Endodermal cell (in vitro differentiated cells): ENCODE measurements around the gene SH2D7. TPM values are rescaled to one million over a fixed set of nuclear protein-coding genes. Genes with fewer than 3 reads are reported as not detected.

Source experiments
- DNase-seq: peaks from one replicate; pipeline ENCODE4 v3.0.0-alpha.2; 2017
- H3K27ac ChIP-seq: 2 replicates; pipeline ENCODE4 v1.5.1; 2013; ENCODE audit warnings: mild to moderate bottlenecking, low read depth, low read length, moderate library complexity
- H3K27me3 ChIP-seq: 2 replicates; pipeline ENCODE4 v1.6.1; 2013; ENCODE audit warnings: mild to moderate bottlenecking, low read length, moderate library complexity; ENCODE audit not compliant: insufficient read depth, control insufficient read depth, poor library complexity, severe bottlenecking
- H3K36me3 ChIP-seq: 2 replicates; pipeline ENCODE4 v1.7.0; 2013; ENCODE audit warnings: mild to moderate bottlenecking, low read length, moderate library complexity; ENCODE audit not compliant: control insufficient read depth, insufficient read depth
- H3K4me1 ChIP-seq: one replicate; pipeline ENCODE4 v1.7.0; 2013; ENCODE audit warnings: low read length; ENCODE audit not compliant: control insufficient read depth, insufficient read depth
- H3K4me3 ChIP-seq: 2 replicates; pipeline ENCODE4 v1.5.1; 2013; ENCODE audit warnings: mild to moderate bottlenecking, low read length, moderate library complexity
- H3K9ac ChIP-seq: 2 replicates; pipeline ENCODE4 v1.6.1; 2013; ENCODE audit warnings: mild to moderate bottlenecking, low read length, moderate library complexity; ENCODE audit not compliant: poor library complexity, severe bottlenecking; ENCODE audit errors: extremely low read depth
- H3K9me3 ChIP-seq: 2 replicates; pipeline ENCODE4 v1.6.1; 2013; ENCODE audit warnings: mild to moderate bottlenecking, low read length, moderate library complexity; ENCODE audit not compliant: control insufficient read depth
- H3K27ac Mint-ChIP-seq: 2 replicates; pipeline ENCODE4 v1.8.0; 2020; ENCODE audit warnings: mixed read lengths
- H3K27me3 Mint-ChIP-seq: 2 replicates; pipeline ENCODE4 v1.8.0; 2021; ENCODE audit warnings: mild to moderate bottlenecking, mixed read lengths; ENCODE audit not compliant: insufficient read depth
- H3K36me3 Mint-ChIP-seq: 2 replicates; pipeline ENCODE4 v1.8.0; 2020; ENCODE audit warnings: low read depth, mixed read lengths
- H3K4me1 Mint-ChIP-seq: 2 replicates; pipeline ENCODE4 v1.8.0; 2020; ENCODE audit warnings: mixed read lengths
- H3K4me3 Mint-ChIP-seq: 2 replicates; pipeline ENCODE4 v1.8.0; 2020; ENCODE audit warnings: mild to moderate bottlenecking, moderate library complexity, mixed read lengths
- H3K9me3 Mint-ChIP-seq: 2 replicates; pipeline ENCODE4 v1.8.0; 2020; ENCODE audit warnings: mild to moderate bottlenecking, mixed read lengths
- WGBS, 2 experiments: methylation state at CpG; one replicate each; pipeline versions ENCODE4 v1.1.5 to v1.1.7; 2013; ENCODE audit warnings: missing lambda C conversion rate in 2 of 2, mixed read lengths in 1 of 2; ENCODE audit not compliant: insufficient coverage in 1 of 2, insufficient read length in 1 of 2; 5-methylcytosine and 5-hydroxymethylcytosine counted together
- total RNA-seq, 2 donors: library from RNA; stranded (reverse); fragmentation: NEBNext Ultra II Directional in 1 of 2; extraction: Animal tissue kit (Norgen Biotek cat#: 25700) in 1 of 2; gene quantifications; 2 replicates in 1 of 2; 3 replicates in 1 of 2; pipeline ENCODE4 v1.2.1, GENCODE V29; 2021
- TF ChIP-seq, protein P1 (sequence below): fragments of 200-600 bp; sonication (generic); conservative IDR thresholded peaks from 2 replicates; pipeline ENCODE4 v1.5.0; 2021; ENCODE audit warnings: antibody characterized with exemption, mild to moderate bottlenecking

The SH2D7 gene
- total RNA-seq, 2 donors from 2014 or later, result not detected

DNA sequence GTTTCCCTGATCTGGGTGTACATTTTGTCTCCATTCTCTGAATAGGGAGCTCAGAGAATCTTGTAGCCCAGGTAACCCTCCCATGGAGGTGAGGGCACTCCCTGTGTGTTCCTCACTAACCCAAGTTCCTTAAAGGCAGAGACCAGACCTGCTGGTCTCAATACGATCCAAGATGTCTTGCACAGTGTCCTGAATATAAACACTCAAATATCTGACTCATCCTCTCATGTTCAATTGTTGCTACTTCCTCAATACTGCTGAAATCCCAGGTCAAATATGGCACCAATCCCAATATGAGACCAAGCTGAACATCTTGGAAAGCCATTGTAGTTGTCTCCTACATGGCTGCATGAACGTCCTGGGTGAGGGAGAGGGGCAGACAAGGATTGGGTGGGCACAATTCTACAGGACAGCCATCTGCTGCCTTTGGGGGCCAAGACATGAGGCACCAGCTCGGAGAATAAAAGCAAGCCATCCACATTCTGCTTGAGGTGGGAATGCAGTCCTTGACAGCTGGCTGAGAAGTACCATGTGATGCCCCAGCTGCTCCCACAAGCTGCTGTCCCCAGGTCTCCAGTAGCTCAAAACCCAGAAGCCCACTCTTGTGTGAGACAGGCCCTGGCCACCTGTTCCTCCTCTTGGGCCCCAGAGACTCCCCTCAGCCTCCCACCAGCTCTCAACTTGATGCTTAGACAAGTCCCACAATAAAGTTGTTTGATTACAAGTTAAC is 33.1 kb upstream of the SH2D7 start:
- H3K27ac Mint-ChIP-seq, result no peak overlapping the region
- H3K27me3 Mint-ChIP-seq, result peaks cover 29% of the 10 kb centered on the region
- no peak for DNase-seq
- peaks cover 18% of the 10 kb centered on the region for H3K4me1 Mint-ChIP-seq
- Histone ChIP-seq H3K9me3 (no peaks in the 10 kb centered on the region), H3K36me3 (no peaks in the 10 kb centered on the region), H3K4me1 (peaks cover 2% of the 10 kb centered on the region), H3K27ac (no peak overlapping the region), H3K4me3 (no peak overlapping the region), H3K27me3 (peaks cover 46% of the 10 kb centered on the region), H3K9ac (no peak overlapping the region)
- no peaks in the 10 kb centered on the region for H3K9me3 Mint-ChIP-seq
- 93 to 100% methylated on average over 3 of the region's 3 CpGs for WGBS, 2 experiments
- no peak overlapping the region for H3K4me3 Mint-ChIP-seq
- TF ChIP-seq, protein P1, sequence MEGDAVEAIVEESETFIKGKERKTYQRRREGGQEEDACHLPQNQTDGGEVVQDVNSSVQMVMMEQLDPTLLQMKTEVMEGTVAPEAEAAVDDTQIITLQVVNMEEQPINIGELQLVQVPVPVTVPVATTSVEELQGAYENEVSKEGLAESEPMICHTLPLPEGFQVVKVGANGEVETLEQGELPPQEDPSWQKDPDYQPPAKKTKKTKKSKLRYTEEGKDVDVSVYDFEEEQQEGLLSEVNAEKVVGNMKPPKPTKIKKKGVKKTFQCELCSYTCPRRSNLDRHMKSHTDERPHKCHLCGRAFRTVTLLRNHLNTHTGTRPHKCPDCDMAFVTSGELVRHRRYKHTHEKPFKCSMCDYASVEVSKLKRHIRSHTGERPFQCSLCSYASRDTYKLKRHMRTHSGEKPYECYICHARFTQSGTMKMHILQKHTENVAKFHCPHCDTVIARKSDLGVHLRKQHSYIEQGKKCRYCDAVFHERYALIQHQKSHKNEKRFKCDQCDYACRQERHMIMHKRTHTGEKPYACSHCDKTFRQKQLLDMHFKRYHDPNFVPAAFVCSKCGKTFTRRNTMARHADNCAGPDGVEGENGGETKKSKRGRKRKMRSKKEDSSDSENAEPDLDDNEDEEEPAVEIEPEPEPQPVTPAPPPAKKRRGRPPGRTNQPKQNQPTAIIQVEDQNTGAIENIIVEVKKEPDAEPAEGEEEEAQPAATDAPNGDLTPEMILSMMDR, result no peak
- no peaks in the 10 kb centered on the region for H3K36me3 Mint-ChIP-seq

DNA sequence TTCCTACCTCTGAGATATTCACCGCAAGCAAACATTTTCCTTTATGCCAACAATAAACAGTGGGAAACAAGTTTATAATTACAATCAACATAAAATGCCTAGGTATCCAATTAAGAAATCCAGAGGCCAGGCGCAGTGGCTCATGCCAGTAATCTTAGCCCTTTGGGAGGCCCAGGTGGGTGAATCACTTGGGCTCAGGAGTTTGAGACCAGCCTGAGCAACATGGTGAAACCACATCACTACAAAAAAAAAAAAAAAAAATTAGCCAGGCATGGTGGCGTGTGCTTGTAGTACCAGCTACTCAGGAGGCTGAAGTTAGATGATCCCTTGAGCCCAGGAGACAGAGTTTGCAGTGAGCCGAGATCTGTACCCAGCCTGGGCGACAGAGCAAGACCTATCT is 32.1 kb upstream of the SH2D7 start:
- WGBS, 2 experiments, result 88 to 95% methylated on average over 4 to 5 of the region's 5 CpGs
- Histone ChIP-seq H3K9me3 (no peaks in the 10 kb centered on the region), H3K9ac (no peak overlapping the region), H3K4me3 (no peak overlapping the region), H3K4me1 (peaks cover 2% of the 10 kb centered on the region), H3K27me3 (peaks cover 53% of the 10 kb centered on the region), H3K36me3 (no peaks in the 10 kb centered on the region), H3K27ac (no peak overlapping the region)
- H3K36me3 Mint-ChIP-seq, result no peaks in the 10 kb centered on the region
- H3K9me3 Mint-ChIP-seq, result no peaks in the 10 kb centered on the region
- TF ChIP-seq, protein P1, result no peak
- H3K4me1 Mint-ChIP-seq, result peaks cover 18% of the 10 kb centered on the region
- peaks cover 29% of the 10 kb centered on the region for H3K27me3 Mint-ChIP-seq
- H3K4me3 Mint-ChIP-seq, result no peak overlapping the region
- DNase-seq, result no peak
- no peak overlapping the region for H3K27ac Mint-ChIP-seq

DNA sequence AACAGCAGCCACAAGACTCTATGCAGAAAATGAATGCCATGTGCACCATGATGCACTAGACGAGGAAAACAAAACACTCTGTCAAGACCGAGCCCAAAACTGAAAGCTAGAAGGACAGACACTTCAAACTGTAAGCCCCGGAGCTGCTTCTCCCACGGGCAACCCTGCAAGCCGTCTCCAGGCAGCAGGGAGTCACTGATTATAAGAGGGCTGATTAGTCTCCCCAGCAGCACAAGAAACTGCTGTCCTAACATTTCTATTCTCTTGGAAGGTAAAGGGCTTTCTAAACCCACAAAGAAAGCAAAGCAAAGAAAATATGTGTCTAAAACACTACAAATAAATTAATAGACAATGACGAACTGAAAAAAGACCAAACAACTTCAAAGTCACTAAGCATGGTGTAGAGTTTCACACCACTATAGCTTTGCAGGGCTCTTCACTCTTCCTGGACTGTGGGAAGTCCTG is 30.4 kb upstream of the SH2D7 start:
- TF ChIP-seq, protein P1, result no peak
- no peak for DNase-seq
- Histone ChIP-seq H3K4me3 (no peak overlapping the region), H3K9me3 (no peaks in the 10 kb centered on the region), H3K27me3 (peaks cover 71% of the 10 kb centered on the region), H3K36me3 (no peaks in the 10 kb centered on the region), H3K9ac (no peak overlapping the region), H3K4me1 (peaks cover 2% of the 10 kb centered on the region), H3K27ac (no peak overlapping the region)
- Mint-ChIP-seq H3K36me3 (no peaks in the 10 kb centered on the region), H3K9me3 (no peaks in the 10 kb centered on the region), H3K27me3 (peaks cover 32% of the 10 kb centered on the region), H3K27ac (no peak overlapping the region), H3K4me1 (peaks cover 17% of the 10 kb centered on the region), H3K4me3 (no peak overlapping the region)
- WGBS, 2 experiments, result 17 to 42% methylated on average over 5 to 6 of the region's 6 CpGs
